PC-9 (cell line): Measurements from ENCODE around the gene CFAP53.

Source experiments
- CTCF ChIP-seq: fragments of 200-600 bp; sonication (generic); conservative IDR thresholded peaks from 2 replicates; pipeline ENCODE4 v1.6.1; 2017; ENCODE audit warnings: mixed run types, antibody characterized with exemption, mild to moderate bottlenecking, moderate library complexity
- EZH2 ChIP-seq: fragments of 200-600 bp; sonication (generic); IDR thresholded peaks from 2 replicates; pipeline ENCODE4 v1.8.0; 2017; ENCODE audit warnings: antibody characterized with exemption, low read depth

GRCh38 chr18:50284255-50284885 is 18.1 kb upstream of the CFAP53 start:
- TF ChIP-seq CTCF (no peak), EZH2 (no peak)
